A673 (cell line): ENCODE results near the gene SLC25A47.

Experiments
- EZH2 ChIP-seq: fragments of 200-600 bp; sonication (generic); IDR thresholded peaks from 2 replicates; pipeline ENCODE4 v1.6.1; 2017; ENCODE audit warnings: borderline replicate concordance, low read depth, mild to moderate bottlenecking, mixed read lengths, antibody characterized with exemption, low read length; ENCODE audit not compliant: poor library complexity, severe bottlenecking
- TF ChIP-seq, protein P1 (sequence below): fragments of 300-800, 200-600 bp; sonication (generic); conservative IDR thresholded peaks from 2 replicates; pipeline ENCODE4 v1.5.1; 2017; ENCODE audit warnings: low read depth, mild to moderate bottlenecking, antibody characterized with exemption, low read length, moderate library complexity, mixed read lengths

- TF ChIP-seq, protein P1, sequence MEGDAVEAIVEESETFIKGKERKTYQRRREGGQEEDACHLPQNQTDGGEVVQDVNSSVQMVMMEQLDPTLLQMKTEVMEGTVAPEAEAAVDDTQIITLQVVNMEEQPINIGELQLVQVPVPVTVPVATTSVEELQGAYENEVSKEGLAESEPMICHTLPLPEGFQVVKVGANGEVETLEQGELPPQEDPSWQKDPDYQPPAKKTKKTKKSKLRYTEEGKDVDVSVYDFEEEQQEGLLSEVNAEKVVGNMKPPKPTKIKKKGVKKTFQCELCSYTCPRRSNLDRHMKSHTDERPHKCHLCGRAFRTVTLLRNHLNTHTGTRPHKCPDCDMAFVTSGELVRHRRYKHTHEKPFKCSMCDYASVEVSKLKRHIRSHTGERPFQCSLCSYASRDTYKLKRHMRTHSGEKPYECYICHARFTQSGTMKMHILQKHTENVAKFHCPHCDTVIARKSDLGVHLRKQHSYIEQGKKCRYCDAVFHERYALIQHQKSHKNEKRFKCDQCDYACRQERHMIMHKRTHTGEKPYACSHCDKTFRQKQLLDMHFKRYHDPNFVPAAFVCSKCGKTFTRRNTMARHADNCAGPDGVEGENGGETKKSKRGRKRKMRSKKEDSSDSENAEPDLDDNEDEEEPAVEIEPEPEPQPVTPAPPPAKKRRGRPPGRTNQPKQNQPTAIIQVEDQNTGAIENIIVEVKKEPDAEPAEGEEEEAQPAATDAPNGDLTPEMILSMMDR = no peak
- no peak for TF ChIP-seq EZH2
Observed at GRCh38 chr14:100321473-100322137, 1.5 kb upstream of the SLC25A47 start.
